Measurements from ENCODE around the gene RBMS1.

DNA sequence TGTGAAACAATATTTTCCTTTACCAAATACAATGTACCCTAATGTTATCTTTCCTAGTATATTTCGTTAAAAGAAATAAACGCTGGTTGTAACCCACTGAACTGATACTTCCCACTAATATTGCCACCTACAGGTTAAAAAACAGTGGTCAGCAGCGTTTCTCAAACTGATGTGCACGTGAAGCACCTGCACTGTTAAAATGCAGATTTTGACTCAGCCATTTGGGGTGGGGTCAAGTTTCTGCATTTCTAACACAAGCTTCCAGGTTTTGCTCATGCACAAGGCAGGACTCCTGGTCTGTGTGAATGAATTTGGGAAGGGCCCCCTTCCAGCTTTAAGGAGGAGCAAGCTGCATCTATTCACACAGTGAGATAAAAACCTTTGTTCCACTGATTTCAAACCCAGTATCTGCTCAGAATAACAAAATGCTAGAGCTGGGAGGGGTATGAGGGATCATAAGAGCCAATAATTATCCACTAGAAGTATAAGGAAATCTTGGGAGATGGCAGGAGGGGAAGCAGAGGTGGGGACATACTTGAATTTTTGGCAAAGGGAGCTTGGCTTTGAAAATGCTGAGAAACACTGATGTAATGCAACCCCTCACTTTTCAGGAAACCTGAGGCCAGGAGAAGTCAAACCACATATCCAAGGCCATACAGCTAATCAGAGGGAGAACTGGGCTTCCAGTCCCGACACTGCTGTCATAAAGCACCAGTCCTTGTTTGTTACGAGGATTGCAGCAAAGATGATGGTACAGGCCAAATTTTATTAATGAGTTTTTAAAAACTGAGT lies 116.2 kb downstream of the RBMS1 start:
- TF ChIP-seq POLR2A (IDR thresholded peaks at IDR 0.05; ENCODE audit: low read length) (no peak), CTCF (IDR thresholded peaks at IDR 0.05) (peak; percentile 44), JUNB (IDR thresholded peaks at IDR 0.05) (no peak)
- TF ChIP-seq, protein P1, sequence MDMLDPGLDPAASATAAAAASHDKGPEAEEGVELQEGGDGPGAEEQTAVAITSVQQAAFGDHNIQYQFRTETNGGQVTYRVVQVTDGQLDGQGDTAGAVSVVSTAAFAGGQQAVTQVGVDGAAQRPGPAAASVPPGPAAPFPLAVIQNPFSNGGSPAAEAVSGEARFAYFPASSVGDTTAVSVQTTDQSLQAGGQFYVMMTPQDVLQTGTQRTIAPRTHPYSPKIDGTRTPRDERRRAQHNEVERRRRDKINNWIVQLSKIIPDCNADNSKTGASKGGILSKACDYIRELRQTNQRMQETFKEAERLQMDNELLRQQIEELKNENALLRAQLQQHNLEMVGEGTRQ (IDR thresholded peaks at IDR 0.05) = no peak
